GM19193 (cell line): Measurements from ENCODE around the gene TBC1D22A.

Experiments
- POLR2A ChIP-seq: IDR thresholded peaks from 4 replicates; pipeline ENCODE4 v1.6.1; 2011; ENCODE audit not compliant: insufficient read depth, insufficient read length; ENCODE audit errors: extremely low read depth

Gene TBC1D22A

DNA sequence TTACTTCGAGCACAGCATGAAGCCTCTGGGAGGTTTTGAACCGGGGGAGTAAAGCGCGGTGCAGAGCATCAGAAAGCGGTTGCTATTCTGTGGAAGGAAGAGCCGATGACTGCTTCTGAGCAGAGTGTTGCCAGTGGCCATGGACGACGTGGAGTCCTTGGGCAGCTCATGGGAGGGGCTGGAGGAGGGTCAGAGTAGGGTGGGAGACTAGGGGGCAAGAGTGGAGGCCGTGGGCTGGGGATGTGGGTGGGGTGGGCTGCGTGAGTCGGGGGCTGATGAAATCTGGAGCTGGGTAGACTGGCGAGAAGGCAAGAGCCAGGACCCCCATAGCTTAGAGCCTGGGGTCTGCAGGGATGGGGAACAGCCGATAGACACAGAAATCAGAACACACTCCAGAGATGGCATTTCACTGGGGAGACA, 40.2 kb downstream of the TBC1D22A start:
- no peak for TF ChIP-seq POLR2A

DNA sequence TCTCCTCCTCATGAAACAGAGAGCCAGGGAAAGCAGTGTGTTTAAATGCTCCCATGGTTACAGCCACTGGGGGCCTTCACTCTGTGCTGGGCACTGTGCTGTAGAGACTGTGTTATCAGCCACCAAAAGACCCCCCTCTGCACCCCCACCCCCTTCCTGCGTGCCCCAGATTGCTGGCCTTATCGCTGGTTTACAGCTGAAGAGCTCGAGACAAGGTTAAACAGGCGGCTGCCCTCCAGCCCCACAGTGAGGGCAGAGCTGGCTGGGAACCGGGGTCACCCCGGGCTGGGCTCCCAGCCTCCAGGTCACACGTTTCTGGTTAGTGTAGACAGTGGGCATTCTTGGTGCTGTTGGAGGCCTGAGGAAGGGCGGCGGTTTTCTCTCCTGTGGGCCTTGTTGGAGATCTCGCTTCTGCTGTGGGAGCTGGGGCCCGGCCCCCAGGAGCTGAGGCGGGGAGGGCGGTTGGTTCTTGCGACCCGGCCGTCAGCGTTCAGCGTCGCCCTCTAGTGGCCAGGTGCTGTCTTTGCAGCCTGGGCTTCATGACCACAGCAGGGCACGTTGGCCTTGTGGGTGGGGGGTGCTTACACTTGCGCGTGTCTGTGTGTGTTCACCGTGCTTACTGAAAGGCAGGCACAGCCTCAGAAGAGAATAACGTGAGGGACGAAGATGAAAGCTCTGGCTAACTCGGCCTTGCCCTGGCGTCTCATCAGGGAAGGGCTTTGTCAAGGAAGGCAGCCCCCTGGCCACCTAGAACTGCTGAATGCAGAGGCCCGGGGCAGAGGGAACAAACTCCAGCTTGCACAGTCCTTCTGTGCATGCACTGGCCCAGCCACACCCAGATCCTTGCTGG, 40.8 kb downstream of the TBC1D22A start:
- no peak for TF ChIP-seq POLR2A

DNA sequence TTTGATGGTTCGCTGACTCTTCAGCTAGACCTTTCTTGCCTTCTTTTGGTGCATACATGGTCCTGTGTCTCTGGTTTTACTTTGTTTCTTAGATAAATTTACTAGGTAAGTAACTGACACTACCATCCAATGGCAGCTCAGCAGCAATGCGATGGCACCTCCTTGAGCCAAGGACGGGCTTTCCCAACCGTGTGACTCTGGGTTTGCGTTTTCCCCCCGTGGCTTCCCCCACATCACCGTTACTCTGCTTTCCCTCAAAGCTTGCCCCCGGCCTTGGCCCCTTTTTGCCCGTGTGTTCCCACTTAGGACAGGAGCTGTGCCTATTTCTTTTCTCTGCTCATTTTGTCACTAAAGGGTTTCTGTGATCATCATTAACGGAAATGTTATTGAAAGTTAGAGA, 41.5 kb downstream of the TBC1D22A start:
- TF ChIP-seq POLR2A, result no peak

DNA sequence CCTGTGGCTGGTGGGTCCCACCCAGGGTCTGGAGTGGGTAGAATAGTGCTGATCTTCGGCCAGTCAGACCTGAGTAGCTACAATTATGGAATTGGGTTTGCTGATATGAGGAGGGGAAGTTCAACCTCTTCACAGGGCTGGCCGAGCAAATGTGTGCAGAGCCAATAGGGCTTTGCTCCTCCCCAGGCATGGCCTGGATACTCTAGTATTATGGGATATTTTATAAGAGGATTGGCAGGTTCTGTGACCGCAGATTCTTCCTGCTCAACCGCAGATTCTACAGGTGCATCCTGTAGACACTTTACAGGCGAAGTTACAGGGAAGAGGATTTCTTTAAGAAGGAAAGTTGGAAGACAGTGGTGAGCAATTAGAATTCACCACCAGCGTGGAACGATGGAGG, 44.3 kb downstream of the TBC1D22A start:
- TF ChIP-seq POLR2A, result no peak

DNA sequence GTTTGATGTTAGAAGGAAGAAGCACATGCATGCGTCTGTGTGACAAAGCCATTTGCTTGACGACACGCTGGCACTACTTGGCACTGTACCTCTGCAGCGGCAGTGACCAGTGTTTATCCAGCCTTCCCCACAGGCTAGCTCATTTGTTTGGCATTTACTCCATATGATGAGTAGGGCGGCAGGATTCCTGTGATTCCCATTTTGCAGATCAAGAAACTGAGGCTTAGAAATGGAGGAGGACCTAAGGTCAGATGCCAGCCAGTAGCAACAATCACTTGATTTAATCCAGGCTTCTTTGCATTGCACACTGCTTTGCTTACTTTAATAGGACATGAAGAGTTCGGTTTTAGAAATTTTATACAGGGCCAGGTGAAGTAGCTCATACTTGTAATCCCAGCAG, 45.0 kb downstream of the TBC1D22A start:
- no peak for TF ChIP-seq POLR2A

DNA sequence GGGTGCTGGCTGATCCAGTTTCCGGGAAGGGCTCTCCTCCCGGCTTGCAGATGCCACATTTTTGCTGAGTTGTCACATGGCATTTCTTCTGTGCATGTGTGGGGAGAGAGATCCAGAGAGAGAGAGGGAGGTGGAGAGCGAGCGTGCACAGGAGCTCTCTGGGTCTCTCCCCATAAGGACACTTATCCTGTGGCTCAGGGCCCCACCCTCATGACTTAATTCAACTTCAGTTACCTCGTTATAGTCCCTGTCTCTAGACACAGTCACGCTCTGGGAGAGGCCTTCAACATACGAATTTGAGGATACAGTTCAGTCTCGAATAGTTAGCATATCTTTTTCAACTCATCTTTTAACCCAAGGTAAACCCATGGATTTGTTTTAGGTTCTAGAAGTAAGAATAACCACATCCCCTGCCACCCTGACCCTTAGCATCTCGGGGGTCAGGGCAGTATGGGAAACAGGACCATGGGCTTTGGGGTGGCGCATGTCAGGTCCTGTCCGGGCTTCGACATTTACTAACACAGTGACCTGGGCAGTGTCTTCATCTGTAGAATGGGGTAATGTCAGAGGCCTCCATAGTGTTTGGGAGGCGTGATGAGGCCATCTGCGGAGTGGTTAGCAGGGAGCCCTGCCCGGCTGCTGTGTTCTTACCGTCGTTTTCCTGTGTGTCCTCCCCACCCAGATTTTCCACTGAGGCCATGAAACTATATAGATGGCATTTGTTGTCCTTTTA, 46.9 kb downstream of the TBC1D22A start:
- TF ChIP-seq POLR2A, result no peak

- TF ChIP-seq POLR2A, result no peak
Measured at GRCh38 chr22:46810856-46811786, 48.7 kb downstream of the TBC1D22A start.

DNA sequence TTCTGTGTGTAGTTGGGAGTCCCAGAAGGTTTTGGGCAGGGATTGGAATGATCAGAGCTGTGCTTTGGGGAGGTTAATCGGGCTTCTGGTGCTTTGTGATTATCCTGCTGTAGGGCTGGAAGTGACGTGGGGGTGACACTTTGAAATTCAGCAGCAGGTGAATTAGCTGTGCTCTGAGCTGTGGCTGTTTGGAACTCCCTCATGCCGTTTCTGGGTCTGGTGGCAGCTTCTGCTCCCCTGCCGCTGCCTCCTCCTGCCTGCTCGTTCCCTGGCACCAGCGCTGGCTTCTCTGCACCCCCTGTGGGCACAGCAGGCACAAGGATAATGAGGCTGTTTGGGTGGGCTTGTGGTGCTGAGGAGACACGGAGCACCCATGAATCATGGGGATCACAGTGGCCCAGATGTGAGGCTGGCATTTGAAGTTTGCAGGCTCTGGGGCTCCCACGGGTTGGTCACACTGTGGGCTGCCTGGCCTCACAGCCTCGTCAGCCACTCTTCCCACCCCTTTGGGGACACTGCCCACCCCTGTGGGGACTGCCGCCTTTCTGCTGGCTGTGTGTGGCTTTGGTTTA, 49.7 kb downstream of the TBC1D22A start:
- no peak for TF ChIP-seq POLR2A

DNA sequence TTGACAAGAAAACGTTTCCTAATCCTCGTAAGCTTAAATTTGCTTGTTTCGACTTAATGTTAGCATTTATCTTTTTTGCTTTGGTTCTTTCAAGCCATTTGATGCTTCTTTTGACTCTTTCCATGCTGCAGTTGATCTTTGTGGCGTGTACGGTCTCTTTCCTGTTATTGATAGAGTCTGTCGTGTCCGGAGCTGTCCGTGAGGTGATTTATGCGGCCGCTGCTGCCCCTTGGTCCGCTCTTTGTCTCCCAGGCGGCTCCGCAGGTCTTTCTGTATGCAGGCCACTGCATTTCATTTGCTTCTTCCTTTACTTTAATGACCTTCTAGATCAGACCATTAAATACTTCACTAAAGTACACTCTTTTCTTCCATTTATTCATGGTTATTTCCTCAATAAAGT, 50.3 kb downstream of the TBC1D22A start:
- no peak for TF ChIP-seq POLR2A

- TF ChIP-seq POLR2A, result no peak
Measured at GRCh38 chr22:46813816-46814597, 51.6 kb downstream of the TBC1D22A start.

DNA sequence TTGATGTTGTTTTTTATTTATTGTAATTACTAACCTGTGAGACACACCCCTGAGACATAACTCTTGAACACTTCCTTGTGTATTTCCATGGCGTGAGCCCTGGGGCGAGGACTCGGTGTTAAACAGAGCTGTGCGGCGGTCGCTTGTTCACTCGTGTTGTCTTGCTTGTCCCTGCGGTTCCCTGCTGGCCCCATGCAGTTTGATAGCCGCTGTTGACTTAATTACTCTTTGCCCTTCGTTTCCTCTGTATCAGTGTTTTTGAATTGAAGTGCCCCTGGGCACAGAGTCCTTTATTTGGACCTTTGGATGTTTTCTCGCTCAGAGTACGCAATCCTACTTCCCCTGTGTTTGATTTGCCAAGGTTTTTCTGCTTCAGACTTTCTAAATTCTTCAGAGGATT, 52.7 kb downstream of the TBC1D22A start:
- no peak for TF ChIP-seq POLR2A

DNA sequence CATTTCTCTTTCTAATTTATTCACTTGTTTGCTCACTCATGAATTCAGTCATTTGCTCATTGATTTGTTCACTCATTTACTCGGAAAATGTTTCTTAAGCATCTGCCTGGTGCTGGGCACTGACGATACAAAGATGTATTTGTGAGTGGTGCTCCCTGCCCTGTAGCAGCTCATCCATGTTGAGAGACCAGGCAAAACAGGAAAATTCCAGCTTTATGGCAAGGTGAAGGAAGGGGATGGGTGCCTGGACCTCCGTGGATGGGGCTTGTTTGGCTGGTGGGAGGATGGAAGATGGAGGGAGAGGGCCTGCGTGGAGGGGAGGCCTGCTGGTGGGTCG, 53.1 kb downstream of the TBC1D22A start:
- no peak for TF ChIP-seq POLR2A

DNA sequence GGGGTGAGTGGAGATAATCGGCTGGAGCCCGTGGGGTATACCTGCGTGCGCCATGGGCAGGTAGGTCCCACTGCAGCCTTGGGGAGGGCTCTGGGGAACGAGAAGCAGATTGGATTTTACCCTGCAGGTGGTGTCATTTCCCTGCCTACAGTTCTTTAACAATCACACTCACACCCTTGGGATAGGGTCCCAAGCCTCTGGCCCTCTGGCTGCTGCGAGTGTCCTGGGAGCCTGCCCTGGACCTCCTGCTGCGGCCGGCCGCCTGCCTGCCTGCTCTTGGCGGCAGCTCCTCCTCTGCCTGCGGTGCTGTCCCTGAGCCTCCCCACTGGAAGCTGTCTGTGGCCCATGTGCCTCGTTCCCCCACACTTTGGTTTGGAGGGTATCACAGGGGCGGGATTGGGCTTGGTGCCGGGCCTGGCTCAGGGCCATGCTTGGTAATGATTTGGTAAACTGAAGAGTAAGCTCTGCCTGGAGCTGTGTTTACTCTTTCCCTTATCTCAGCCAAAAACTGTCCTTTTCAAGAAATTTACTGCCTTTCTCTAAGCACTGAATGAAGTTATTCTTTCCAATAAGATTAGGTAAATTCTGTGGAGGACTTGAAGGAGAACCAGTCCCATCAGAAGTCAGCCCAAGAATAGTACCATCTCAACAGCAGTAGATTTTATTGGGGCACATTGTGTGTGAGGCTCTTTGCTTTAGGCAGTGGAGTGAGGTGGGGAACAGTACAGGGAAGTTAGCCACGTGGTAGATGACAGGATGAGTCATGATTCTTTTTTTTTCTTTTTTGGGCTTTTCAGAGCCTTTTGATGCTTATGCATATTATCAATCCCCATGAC, 53.7 kb downstream of the TBC1D22A start:
- TF ChIP-seq POLR2A, result no peak
